ENCODE data around the gene TRIM32.

- TF ChIP-seq CTCF (IDR thresholded peaks at IDR 0.05) (no peak), POLR2A (IDR thresholded peaks at IDR 0.05) (no peak)
Measured at GRCh38 chr9:116721411-116721810, 34.3 kb downstream of the TRIM32 start.

Data from sigmoid colon (tissue), 3 donors.